NCI-H524 (cell line): ENCODE measurements around the gene FAM227B.

Source experiments
- DNase-seq, 2 experiments: peaks; one replicate each; lab custom pipeline; 2025; lab: John Stamatoyannopoulos, UW

The FAM227B gene

DNA sequence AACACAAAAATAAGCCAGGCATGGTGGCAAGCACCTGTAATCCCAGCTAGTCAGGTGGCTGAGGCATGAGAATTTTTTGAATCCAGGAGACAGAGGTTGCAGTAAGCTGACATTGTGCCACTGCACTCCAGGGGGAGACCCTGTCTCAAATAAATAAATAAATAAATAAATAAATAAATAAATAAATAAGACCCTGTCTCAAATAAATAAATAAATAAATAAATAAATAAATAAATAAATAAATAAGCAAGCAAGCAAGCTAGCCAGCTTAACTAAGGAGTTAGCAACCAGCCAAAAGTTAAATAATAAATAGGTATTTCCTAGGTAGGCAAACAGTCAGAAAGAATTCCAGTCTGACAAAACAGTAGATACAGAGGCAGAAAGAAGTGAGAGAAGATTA lies 326.7 kb downstream of the FAM227B start:
- DNase-seq = no peak

DNA sequence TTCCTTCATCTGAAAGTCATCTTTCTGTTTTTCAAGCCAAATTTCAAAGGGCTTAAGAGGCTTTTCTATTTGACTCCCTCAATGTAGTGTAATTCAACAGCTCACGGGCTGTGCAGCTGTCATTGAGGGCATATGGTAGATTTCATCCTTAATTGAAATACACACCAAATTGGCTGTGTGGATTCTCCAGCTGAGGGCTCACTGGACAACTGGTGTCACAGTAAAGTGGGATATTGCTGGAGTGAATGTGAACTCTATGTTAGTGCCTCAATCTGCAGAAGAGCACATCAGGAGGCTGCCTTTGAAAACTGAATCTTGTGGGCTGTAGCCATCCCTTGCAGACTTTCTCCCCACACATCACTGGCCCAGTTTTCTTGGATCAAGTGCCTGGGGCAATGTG lies 330.4 kb downstream of the FAM227B start:
- peak; percentile 10 to 49 for DNase-seq

DNA sequence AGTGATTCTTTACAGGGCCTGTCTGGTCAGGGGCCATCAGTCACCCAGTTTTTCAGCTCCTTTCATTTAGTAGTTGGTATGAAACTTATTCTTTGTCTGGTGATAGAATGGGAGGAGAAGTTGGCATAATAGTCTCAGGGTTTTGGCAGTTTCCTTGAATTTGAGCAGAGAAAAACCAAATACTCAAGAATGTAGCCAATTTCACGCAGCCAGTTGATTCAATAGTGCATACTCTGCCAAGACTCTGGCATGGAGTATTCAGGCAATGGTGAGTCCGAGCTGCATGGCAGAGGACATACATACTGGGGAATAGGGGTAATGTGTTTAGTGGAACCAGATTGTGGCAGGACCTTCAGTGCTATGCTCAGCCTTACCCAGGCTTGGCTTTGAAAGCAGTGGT lies 332.2 kb downstream of the FAM227B start:
- DNase-seq = no peak

DNA sequence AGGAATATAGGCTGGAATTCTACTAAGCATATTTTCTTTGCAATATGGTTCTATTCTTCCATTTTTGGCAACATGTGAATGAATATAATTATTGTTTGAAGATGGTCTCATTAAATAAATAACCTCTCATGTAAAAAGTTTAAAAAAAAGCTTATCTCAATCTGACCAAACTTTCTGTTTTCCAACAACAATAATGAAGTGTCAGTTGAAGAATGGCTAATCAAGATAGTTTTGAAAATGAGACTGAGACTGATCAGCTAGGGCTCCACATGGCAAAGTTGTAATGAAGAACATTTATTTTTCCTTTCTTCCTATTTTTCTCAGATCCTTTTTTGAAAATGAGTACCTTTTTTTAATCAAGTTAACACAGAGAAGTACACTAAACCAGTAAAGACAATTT lies 333.1 kb downstream of the FAM227B start:
- DNase-seq = no peak

DNA sequence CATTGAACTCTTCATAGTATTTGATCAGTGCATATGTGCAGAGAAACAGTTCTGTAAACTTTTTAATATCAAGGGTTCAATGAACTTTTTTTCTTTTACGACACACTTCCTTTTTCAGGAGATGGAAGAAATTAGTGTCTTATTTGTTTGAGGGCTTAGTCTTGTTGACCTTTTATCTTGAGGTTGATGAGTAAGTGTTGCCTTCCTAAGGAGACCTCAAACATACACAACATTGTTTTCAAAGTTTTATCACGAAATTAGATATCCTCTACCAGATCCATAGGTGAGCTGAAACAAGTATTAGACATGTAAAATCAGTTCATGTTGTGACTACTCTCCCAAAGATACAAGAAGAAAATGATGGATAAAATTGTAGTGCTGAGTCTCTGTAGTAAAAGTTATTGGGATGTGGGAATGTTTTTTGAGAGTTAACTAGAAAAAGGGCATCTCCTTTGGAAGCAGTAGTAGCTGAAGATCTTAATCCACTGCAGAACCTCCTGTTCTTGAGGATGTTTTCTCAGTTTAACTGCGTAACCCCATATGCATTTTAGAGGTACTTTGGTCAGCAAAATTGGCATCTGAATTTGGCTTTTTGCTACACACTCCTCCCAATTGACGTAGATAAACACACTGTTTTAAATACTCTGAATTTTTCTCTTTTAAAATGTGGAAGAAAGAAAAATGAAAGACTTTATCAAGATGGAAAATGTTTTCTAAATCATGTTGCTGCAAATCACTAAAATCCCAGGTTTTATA lies 333.8 kb downstream of the FAM227B start:
- no peak for DNase-seq

DNA sequence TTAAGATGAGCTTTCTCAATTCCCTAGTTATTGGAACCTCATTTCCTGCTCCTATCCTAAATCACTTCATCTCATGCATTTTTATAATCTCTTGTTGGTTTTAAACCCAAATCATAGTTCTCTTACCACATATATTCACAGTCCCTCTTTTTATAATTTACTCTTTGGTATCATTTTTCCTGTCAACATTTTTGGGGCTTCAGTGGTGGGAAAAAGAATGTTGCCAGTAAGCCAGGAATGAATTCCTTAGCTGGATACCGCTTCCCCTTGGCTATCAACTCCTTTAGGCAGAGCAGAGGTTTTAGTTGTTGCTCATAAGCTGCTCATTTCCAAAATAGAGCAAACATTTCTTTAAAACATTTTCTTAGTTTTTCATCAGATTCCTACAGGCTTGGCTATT lies 338.3 kb downstream of the FAM227B start:
- DNase-seq = no peak

DNA sequence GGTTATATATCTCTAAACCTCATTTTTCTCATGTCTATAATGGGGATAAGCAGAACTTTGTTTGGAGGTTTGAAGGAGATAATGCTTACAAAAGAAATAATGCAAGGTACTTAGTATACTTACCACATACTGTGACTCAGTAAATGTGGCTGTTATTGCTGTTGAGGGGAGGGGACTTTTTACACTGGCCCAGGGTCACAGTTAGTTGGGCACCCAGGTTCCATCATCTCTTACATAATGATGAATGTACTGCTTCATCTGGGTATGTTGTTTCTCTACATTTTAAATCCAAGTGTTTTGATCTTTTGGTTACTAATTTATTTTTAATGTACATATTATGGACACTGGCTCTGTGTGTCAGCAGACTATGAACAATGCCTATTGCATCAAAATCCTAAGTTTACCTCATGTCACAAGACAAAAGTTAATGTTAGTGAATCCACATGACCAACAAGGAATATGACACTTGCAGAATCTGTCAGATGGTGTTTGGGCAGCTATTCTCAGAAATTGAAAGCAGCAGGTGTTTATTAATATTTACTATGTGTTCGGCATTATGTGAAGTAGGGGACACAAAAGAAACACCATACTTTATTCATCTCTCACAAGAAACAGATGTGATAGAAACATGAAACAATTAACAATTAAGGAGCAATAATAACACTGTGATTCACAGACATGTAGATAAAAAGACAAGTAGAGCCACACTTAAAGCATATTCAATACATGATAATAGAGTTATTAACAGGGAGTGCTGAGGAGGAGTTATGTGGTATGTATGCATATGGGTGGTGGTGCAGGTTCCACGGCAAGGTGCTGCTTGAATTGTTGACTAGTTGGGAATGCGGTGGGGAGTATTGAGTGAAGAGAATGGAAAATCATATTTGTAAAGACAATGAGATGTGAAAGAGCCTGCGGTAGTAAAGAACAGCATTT lies 340.8 kb downstream of the FAM227B start:
- DNase-seq = peak; percentile 5 to 49

DNA sequence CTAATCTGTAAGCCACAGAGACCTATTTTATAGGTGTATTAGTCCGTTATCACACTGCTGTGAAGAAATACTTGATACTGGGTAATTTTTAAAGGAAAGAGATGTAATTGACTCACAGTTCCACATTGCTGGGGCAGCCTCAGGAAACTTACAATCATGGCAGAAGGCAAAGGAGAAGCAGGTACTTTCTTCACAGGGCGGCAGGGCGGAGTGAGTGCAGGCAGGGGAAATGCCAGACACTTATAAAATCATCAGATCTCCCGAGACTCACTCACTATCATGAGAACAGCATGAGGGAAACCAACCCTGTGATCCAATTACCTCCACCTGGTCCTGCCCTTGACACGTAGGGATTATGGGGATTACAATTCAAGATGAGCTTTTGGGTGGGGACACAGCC lies 341.9 kb downstream of the FAM227B start:
- DNase-seq = peak in 1 of 2 experiments; percentile 71
